Erythroblast (primary cell): ENCODE results near the gene GFM1.

Experiments used
- GATA1 ChIP-seq: IDR thresholded peaks from 2 replicates; pipeline ENCODE4 v1.6.1; 2011; ENCODE audit warnings: low read depth, mild to moderate bottlenecking, control low read depth, low read length, moderate library complexity
- POLR2A ChIP-seq: IDR thresholded peaks from 2 replicates; pipeline ENCODE4 v1.6.1; 2011; ENCODE audit warnings: mild to moderate bottlenecking, low read length

- TF ChIP-seq POLR2A, result no peak
- TF ChIP-seq GATA1, result no peak
These were observed 40.8 kb downstream of the GFM1 start for GRCh38 chr3:158685159-158685558.
